Testis (tissue), 5 donors: ENCODE results near the gene ACTMAP. TPM values are rescaled to one million over a fixed set of nuclear protein-coding genes. Genes with fewer than 3 reads are reported as not detected.

ENCODE experiments used
- DNase-seq: peaks from one replicate; pipeline ENCODE4 v3.0.0-alpha.2; 2019
- H3K27ac ChIP-seq, 2 donors: fragments of 200-600 bp; sonication (generic); one replicate each; pipeline ENCODE4 v1.5.1; 2019
- H3K27me3 ChIP-seq: fragments of 200-600 bp; sonication (generic); one replicate; pipeline ENCODE4 v1.5.1; 2019
- H3K36me3 ChIP-seq: fragments of 200-600 bp; sonication (generic); one replicate; pipeline ENCODE4 v1.5.1; 2017; ENCODE audit warnings: low read depth; ENCODE audit errors: missing control alignments
- H3K4me1 ChIP-seq: fragments of 200-600 bp; sonication (generic); one replicate; pipeline ENCODE4 v1.5.1; 2019
- H3K4me3 ChIP-seq, 2 donors: fragments of 200-600 bp; sonication (generic); one replicate each; pipeline ENCODE4 v1.5.1; 2017 to 2019
- H3K9me3 ChIP-seq: fragments of 200-600 bp; sonication (generic); one replicate; pipeline ENCODE4 v1.5.1; 2017
- POLR2A ChIP-seq: fragments of 450-650 bp; IDR thresholded peaks from one replicate; pipeline ENCODE4 v1.6.1; 2017; ENCODE audit warnings: antibody characterized with exemption, mild to moderate bottlenecking, moderate library complexity
- WGBS, 2 donors: methylation state at CpG; one replicate each; pipeline ENCODE4 v1.1.5; 2018; 5-methylcytosine and 5-hydroxymethylcytosine counted together
- intact Hi-C: fragments of 100-400 bp; cut with DNase I; formaldehyde crosslinking; loops from one replicate; pipeline ENCODE4 v1.15.1; 2023; ENCODE audit warnings: low total_unique reads
- long read RNA-seq, 2 donors: transcript quantifications; one replicate each; lab custom pipeline, GENCODE V29; 2026
- polyA plus RNA-seq: library from polyadenylated mRNA; stranded (reverse); fragments of 350-450 nt; fragmentation: Illumina TruSeq; extraction: RNeasy Lipid Tissue Mini Kit (QIAGEN cat#74804); gene quantifications from one replicate; pipeline ENCODE4 v1.2.3, GENCODE V29; 2014; ENCODE audit warnings: low read depth, low replicate concordance; ENCODE audit not compliant: insufficient read depth
- total RNA-seq, 2 donors: library from RNA; depleted of rRNA; stranded (reverse); fragments of >200 nt; gene quantifications; one replicate each; pipeline ENCODE4 v1.2.3, GENCODE V29; 2016
- TF ChIP-seq, protein P1 (sequence below), 3 experiments: fragments of 450-650 bp in 2 of 3; fragments of 200-600 bp in 1 of 3; sonication (generic) in 1 of 3; IDR thresholded peaks; one replicate each; pipeline ENCODE4 v1.5.1; 2016 to 2019; ENCODE audit warnings: antibody characterized with exemption in 3 of 3, mild to moderate bottlenecking in 2 of 3, moderate library complexity in 1 of 3

Gene ACTMAP, protein sequence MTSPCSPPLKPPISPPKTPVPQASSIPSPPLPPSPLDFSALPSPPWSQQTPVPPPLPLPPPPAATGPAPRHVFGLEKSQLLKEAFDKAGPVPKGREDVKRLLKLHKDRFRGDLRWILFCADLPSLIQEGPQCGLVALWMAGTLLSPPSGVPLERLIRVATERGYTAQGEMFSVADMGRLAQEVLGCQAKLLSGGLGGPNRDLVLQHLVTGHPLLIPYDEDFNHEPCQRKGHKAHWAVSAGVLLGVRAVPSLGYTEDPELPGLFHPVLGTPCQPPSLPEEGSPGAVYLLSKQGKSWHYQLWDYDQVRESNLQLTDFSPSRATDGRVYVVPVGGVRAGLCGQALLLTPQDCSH
- 10 to 100 TPM; 17.7 to 21.5 TPM for total RNA-seq
- 14.8 TPM for polyA plus RNA-seq
- long read RNA-seq, donor 1, partial matches to known transcripts: 43 of 100 reads
- long read RNA-seq, donor 1, other reads (novel, unspliced or antisense): 57 of 100 reads
- long read RNA-seq, donor 2: 0 reads

DNA sequence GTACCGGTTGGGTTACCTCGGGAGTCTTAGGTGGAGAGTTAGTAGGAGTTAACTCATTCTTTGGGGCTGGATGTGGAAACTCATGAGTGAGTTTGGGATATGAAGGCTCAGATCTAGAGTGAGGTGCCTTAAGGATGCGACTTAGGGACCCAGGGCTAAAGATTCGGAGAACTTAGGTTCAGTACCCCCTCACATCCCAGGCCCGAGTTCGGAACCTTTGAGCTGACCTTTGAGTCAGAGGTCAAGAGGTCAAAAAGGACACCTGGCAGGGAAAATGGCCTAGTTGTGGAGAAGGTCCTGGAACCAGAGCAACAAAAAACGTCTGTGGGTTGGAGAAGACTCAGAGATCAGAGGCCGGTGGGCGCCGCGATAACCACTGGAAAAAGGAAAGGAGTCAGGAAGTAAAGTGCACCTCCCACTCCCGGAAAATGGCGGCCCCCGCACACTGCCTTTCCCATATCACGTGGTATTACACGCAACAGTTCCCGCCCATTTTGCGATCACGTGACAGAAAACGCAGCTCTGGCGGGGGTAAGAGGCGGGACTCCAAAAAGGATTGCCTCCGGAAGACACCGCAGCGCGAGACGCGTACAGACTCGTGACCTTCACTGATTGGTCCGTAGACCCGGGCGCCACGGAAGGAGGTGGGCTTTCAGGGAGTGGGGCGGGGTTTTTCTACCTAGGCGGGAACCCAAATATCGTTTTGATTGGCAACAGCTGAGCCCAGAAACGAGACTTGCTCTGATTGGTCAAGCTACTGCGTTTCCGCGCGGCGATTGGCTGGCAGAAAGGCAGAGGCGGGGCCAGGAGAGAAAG, at the start of gene ACTMAP:
Gene ACTMAP, minus strand, starts transcription at position 420 of the 816 bp plus-strand sequence. CDS start 674 bp downstream, outside the sequence.
- Histone ChIP-seq H3K4me1 (peaks cover 24% of the 10 kb centered on the region), H3K4me3 (peak within 1 kb of the TSS; percentile 67 to 89), H3K9me3 (no peaks in the 10 kb centered on the region), H3K27ac (peak within 1 kb of the TSS; percentile 90 to 97), H3K36me3 (no peaks in the 10 kb centered on the region), H3K27me3 (no peaks in the 10 kb centered on the region)
- WGBS, 2 donors: 0 to 1% methylated on average over 40 to 43 of the region's 43 CpGs
- intact Hi-C loops: no loop called here
- DNase-seq: peak; percentile 100
- TF ChIP-seq, protein P1, sequence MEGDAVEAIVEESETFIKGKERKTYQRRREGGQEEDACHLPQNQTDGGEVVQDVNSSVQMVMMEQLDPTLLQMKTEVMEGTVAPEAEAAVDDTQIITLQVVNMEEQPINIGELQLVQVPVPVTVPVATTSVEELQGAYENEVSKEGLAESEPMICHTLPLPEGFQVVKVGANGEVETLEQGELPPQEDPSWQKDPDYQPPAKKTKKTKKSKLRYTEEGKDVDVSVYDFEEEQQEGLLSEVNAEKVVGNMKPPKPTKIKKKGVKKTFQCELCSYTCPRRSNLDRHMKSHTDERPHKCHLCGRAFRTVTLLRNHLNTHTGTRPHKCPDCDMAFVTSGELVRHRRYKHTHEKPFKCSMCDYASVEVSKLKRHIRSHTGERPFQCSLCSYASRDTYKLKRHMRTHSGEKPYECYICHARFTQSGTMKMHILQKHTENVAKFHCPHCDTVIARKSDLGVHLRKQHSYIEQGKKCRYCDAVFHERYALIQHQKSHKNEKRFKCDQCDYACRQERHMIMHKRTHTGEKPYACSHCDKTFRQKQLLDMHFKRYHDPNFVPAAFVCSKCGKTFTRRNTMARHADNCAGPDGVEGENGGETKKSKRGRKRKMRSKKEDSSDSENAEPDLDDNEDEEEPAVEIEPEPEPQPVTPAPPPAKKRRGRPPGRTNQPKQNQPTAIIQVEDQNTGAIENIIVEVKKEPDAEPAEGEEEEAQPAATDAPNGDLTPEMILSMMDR (IDR thresholded peaks at IDR 0.05): no peak
- TF ChIP-seq POLR2A: no peak

GRCh38 chr19:40799558-40800338, 49.5 kb upstream of the ACTMAP start:
- peak overlapping the region; percentile 71 to 89 for H3K4me3 ChIP-seq
- H3K9me3 ChIP-seq: no peaks in the 10 kb centered on the region
- WGBS, 2 donors: 1% methylated on average over 37 to 40 of the region's 40 CpGs
- intact Hi-C loops: no loop called here
- H3K36me3 ChIP-seq: no peaks in the 10 kb centered on the region
- no peak for DNase-seq
- peak overlapping the region; percentile 95 to 96 for H3K27ac ChIP-seq
- no peaks in the 10 kb centered on the region for H3K27me3 ChIP-seq
- peaks cover 43% of the 10 kb centered on the region for H3K4me1 ChIP-seq
- TF ChIP-seq POLR2A: no peak
- TF ChIP-seq, protein P1 (IDR thresholded peaks at IDR 0.05): no peak

DNA sequence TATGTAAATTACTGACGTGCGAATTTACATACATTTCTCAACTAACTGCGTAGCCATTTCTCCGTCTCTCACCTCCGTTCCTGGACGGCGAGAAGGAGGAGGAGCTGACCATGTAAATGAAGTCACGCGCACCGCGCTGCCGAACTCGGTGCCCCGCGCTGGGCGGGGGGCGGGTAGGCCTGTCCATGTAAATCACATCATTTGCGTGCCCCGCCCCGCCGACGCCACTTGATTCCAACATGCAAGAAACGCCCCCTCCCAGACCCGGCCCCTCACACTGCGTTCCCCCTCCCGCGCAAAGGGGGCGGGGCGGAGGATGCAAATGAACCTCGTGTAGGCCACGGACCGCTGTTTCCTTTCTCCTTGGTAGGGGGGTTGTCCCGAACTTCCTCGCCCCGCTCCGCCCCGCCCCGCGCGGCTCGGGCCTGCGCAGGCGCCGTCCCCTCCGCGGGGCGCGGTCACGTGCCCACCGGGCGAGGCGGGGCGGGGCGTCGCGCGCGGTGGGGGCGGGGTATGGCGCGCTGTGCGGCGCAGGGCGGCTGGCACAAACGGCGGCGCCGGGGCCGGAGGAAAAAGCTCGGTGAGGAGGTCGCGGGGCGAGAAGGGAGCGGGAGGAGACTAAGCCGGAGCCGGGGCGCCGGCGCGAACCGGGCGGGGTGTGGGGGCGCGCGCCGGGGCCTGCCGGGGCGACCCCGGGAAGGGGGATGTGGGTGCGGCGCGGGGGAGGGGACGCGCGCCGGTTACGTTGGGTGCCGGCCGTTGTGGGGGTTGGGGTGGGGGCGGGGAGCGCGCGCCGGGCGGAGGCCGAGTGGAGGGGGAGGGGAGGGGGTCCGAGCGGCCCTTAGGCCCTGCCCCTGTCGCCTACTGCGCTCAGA, 48.6 kb upstream of the ACTMAP start, which contains the start of gene EGLN2:
Gene EGLN2, plus strand, starts transcription at position 509 of the 875 bp plus-strand sequence. CDS start 1,382 bp downstream, outside the sequence.
- DNase-seq: peak; percentile 100
- peaks cover 35% of the 10 kb centered on the region for H3K4me1 ChIP-seq
- intact Hi-C loops: no loop called here

More for the DNA sequence above, 48.6 kb upstream of the ACTMAP start, which contains the start of gene EGLN2:
- Histone ChIP-seq H3K4me3 (peak within 1 kb of the TSS; percentile 71 to 89), H3K27ac (peak within 1 kb of the TSS; percentile 95 to 96), H3K27me3 (no peaks in the 10 kb centered on the region), H3K36me3 (no peaks in the 10 kb centered on the region), H3K9me3 (no peaks in the 10 kb centered on the region)
- WGBS, 2 donors: 1% methylated on average over 20 to 71 of the region's 110 CpGs
- no peak for TF ChIP-seq POLR2A
- TF ChIP-seq, protein P1 (IDR thresholded peaks at IDR 0.05): peak in 1 of 3 experiments; percentile 9
